GM19468 (cell line): ENCODE results near the gene DNAJC12.
"Not testable (repeated sequence)": the region's sequence is repeated elsewhere in the genome, so short reads cannot be mapped to it uniquely, and the experiment has no call there.

Source experiments
- ATAC-seq: cut with Tn5 transposase; IDR thresholded peaks from one replicate; pipeline ENCODE4 v1.9.1; 2021; ENCODE audit warnings: mild to moderate bottlenecking, moderate library complexity, moderate number of reproducible peaks; ENCODE audit not compliant: unreplicated experiment; ENCODE audit errors: extremely low read depth

DNAJC12 gene

GRCh38 chr10:67771200-67771599 lies 66.8 kb downstream of the DNAJC12 start:
- ATAC-seq: no peak

GRCh38 chr10:67770537-67770936 lies 67.5 kb downstream of the DNAJC12 start:
- ATAC-seq: peak; percentile 68

- no peak for ATAC-seq
Measured at GRCh38 chr10:67767244-67767643, 70.7 kb downstream of the DNAJC12 start.

DNA sequence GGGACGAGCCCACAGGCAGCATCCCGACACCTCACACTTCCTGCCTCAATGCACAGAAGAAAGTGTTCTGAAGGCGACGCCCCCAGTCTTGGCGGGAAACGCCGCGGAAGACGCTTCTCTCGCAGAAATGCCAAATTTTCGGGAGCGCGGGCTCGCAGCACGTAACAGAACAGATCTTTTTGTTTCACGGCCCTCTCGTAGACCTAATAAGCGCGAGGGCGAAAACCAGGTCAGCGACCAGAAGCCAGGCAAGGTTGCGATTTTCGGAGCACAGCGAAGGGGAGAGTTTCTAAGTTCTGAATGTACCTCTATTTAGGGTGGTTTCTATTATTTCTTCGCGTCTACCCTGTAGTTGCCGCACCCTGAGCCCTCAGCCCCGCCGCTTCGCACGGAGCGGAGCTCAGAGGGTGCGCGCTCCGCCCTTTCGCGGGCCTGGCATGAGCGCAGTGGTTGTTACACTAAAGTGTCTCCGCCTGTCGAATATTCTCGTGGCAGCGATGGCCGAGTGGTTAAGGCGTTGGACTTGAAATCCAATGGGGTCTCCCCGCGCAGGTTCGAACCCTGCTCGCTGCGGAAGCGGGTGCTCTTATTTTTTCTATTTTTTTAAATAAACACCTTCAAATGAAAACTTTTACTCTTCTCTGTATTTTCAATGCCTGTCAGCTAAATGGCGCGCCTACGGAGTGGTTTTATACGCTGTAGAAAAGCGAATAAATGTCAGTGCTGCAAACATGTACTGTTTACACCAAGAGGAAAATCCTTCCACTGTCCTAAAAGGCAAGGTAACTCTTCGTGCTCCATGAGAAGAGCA lies 73.8 kb downstream of the DNAJC12 start:
- ATAC-seq: peak; percentile 78

- ATAC-seq: no peak
Measured at GRCh38 chr10:67763499-67764011, 74.4 kb downstream of the DNAJC12 start.

GRCh38 chr10:67762567-67762966 lies 75.4 kb downstream of the DNAJC12 start:
- not testable (repeated sequence) for ATAC-seq

DNA sequence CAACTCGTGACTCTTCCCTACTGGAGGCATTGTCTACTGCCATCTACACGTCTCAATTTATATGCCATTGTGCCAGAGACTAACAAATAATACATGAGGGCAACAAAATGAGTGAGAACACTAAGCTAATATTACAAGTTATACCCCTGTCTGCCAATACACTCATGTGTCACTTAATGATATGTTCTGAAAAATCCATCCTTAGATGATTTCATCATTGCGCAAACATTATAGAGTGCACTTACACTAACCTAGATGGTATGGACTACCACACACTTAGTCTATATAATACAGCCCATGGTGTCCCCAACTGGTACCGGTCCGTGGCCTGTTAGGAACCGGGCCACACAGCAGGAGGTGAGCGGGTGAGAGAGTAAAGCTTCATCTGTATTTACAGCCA lies 77.7 kb downstream of the DNAJC12 start:
- ATAC-seq: no peak
